ENCODE measurements around the gene HAPLN3. TPM values are rescaled to one million over a fixed set of nuclear protein-coding genes. Genes with fewer than 3 reads are reported as not detected.
A peak's percentile ranks its signal among the peaks of the same experiment; 100 is the strongest.

Gene HAPLN3
- total and polyA plus RNA-seq, 2 of the 4 experiments (the other 2 are of a cell fraction): 5.9 to 28.6 TPM

GRCh38 chr15:88939486-88939806, 44.1 kb upstream of the HAPLN3 start:
- dilution Hi-C loops (cut with HindIII; ENCODE audit: low sequenced_read_pairs, unreplicated experiment): no loop called here
- Histone ChIP-seq H4K8ac (ENCODE audit: low read depth in 2 of 2, low read length in 2 of 2) (peak overlapping the region in 1 of 2 experiments; percentile 83; a peak in 1 of 4 replicates), H3K27me3 (ENCODE audit: control insufficient read depth, insufficient read depth, low read length) (no peaks in the 10 kb centered on the region), H2BK120ac (ENCODE audit: low read depth, low read length) (no peak overlapping the region), H2BK5ac (ENCODE audit: low read depth, low read length, poor library complexity, severe bottlenecking) (no peak overlapping the region), H3K27ac (ENCODE audit: insufficient read depth, low read length) (no peak overlapping the region), H3K56ac (ENCODE audit: extremely low read depth, insufficient read depth, low read length) (no peak overlapping the region), H2AK9ac (replicated peaks; ENCODE audit: low read depth, low read length, poor library complexity) (no peak overlapping the region), H3K9me3 (ENCODE audit: control insufficient read depth, insufficient read depth, low read length) (no peaks in the 10 kb centered on the region; the same call in 1 of the 2 replicates), H3K9me1 (ENCODE audit: insufficient read depth, low read length) (no peaks in the 10 kb centered on the region; the same call in 1 of the 2 replicates), H3K4me3 (ENCODE audit: insufficient read depth, low read depth, low read length) (no peak overlapping the region), H3K36me3 (ENCODE audit: control insufficient read depth, insufficient read depth, low read length) (no peaks in the 10 kb centered on the region), H2BK20ac (ENCODE audit: low read depth, low read length) (no peak overlapping the region), H3K4me2 (ENCODE audit: low read depth, low read length) (no peak overlapping the region), H3K14ac (replicated peaks; ENCODE audit: low read depth, low read length) (no peak overlapping the region), H3K18ac (ENCODE audit: low read depth, low read length) (no peak overlapping the region), H3K4ac (ENCODE audit: low read depth, low read length) (no peak overlapping the region), H4K5ac (ENCODE audit: low read depth, low read length) (no peak overlapping the region), H4K91ac (ENCODE audit: insufficient read depth, low read depth, low read length) (no peak overlapping the region), H3K9ac (ENCODE audit: low read depth, low read length) (no peak overlapping the region), H2AFZ (replicated peaks; ENCODE audit: low read length, poor library complexity) (no peak overlapping the region), H3K4me1 (ENCODE audit: control insufficient read depth, insufficient read depth, low read length) (peaks cover 6% of the 10 kb centered on the region; the same call in 1 of the 2 replicates), H3K23ac (ENCODE audit: low read depth, low read length) (no peak overlapping the region), H4K20me1 (ENCODE audit: insufficient read depth, low read length) (no peaks in the 10 kb centered on the region), H2BK15ac (ENCODE audit: low read depth, low read length) (no peak overlapping the region; the same call in 2 of the 3 replicates), H3K79me1 (ENCODE audit: low read depth in 1 of 2, low read length in 2 of 2) (no peaks in the 10 kb centered on the region), H2AK5ac (ENCODE audit: low read depth, low read length) (no peak overlapping the region)
- no peak for DNase-seq
- 80 to 89% methylated on average over 1 of the region's 2 CpGs for WGBS, 2 experiments (ENCODE audit: extremely low coverage in 2 of 2, insufficient read length in 1 of 2)
- intact Hi-C loops (cut with micrococcal nuclease): no loop called here
- in situ Hi-C loops (cut with MboI; ENCODE audit: low sequenced_read_pairs): no loop called here
- ChIA-PET POLR2A (ENCODE audit: unreplicated experiment) (no interaction called here), CTCF (interaction anchor here (1.8 kb wide), 1 partner anchor 35 kb away, joined by 6 read pairs; no protein-coding TSS in a partner anchor)
- TF ChIP-seq ELK1 (IDR thresholded peaks at IDR 0.05; ENCODE audit: borderline replicate concordance, low read depth, low read length) (no peak), RFX5 (IDR thresholded peaks at IDR 0.05; ENCODE audit: low read depth, low read length) (no peak), CEBPB (IDR thresholded peaks at IDR 0.05; ENCODE audit: low read depth, low read length) (no peak), MAZ (IDR thresholded peaks at IDR 0.05; ENCODE audit: borderline replicate concordance, low read depth, low read length) (no peak), USF2 (IDR thresholded peaks at IDR 0.05; ENCODE audit: low read depth, low read length) (no peak), BHLHE40 (IDR thresholded peaks at IDR 0.05; ENCODE audit: low read depth, low read length) (no peak), FOS (IDR thresholded peaks at IDR 0.05; ENCODE audit: low read depth, low read length) (no peak), CHD1 (IDR thresholded peaks at IDR 0.05; ENCODE audit: low read depth, low read length) (no peak)
- no peak for ATAC-seq (ENCODE audit: low read depth)
- no TSS peak for BruUV-seq (replicated peaks)

Data from IMR-90 (cell line).